Measurements from ENCODE around the gene RAB3IL1.

Gene RAB3IL1

GRCh38 chr11:61952882-61953281 lies 35.5 kb upstream of the RAB3IL1 start:
- no peak overlapping the region for H3K4me3 ChIP-seq (ENCODE audit: control insufficient read depth, low read depth, low read length)
- no peak for TF ChIP-seq CTCF (IDR thresholded peaks at IDR 0.05; ENCODE audit: control insufficient read depth, insufficient read depth, low read depth, low read length, missing control alignments)
- DNase-seq (ENCODE audit: low read depth) = no peak

DNA sequence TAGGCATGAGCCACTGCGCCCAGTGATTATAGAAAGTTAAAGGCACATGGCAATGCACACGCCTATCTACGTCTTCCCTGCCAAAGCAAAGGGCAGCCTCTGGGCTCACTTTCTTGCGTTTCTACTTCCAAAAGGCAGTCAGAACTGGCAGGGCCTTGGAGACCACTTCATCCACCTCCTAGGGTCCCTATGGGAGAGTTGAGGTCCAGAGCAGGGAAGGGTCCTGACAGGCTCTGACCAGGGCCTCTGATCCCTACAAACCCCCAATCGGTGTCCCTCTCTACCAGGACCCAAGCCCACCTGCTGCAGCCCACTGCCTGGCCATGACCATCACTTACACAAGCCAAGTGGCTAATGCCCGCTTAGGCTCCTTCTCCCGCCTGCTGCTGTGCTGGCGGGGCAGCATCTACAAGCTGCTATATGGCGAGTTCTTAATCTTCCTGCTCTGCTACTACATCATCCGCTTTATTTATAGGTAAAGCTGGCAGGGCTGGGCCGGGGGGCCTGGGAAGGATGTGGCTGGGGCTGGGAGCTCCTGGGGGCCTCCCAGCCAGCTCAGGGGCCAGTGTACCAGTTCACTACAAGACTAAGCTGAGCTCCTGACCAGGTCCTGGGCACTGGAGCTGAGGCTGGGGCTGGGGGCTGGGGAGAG lies 34.2 kb upstream of the RAB3IL1 start:
- DNase-seq (ENCODE audit: low read depth) = no peak
- H3K4me3 ChIP-seq (ENCODE audit: control insufficient read depth, low read depth, low read length) = no peak overlapping the region
- no peak for TF ChIP-seq CTCF (IDR thresholded peaks at IDR 0.05; ENCODE audit: control insufficient read depth, insufficient read depth, low read depth, low read length, missing control alignments)

DNA sequence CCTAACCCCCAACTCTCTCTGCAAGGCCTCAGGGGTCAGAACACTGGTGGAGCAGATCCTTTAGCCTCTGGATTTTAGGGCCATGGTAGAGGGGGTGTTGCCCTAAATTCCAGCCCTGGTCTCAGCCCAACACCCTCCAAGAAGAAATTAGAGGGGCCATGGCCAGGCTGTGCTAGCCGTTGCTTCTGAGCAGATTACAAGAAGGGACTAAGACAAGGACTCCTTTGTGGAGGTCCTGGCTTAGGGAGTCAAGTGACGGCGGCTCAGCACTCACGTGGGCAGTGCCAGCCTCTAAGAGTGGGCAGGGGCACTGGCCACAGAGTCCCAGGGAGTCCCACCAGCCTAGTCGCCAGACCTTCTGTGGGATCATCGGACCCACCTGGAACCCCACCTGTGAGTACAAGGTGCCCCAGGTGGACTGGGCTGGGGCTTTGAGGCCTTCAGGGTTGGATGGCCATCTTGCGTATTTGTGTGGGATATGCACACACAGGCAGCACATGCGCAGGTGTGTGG lies 32.7 kb upstream of the RAB3IL1 start, which contains the start of gene BEST1:
Gene BEST1, plus strand, starts transcription at position 317 of the 513 bp plus-strand sequence. CDS start 1,456 bp downstream, outside the sequence.
- DNase-seq (ENCODE audit: low read depth) = no peak
- TF ChIP-seq CTCF (IDR thresholded peaks at IDR 0.05; ENCODE audit: control insufficient read depth, insufficient read depth, low read depth, low read length, missing control alignments) = no peak
- H3K4me3 ChIP-seq (ENCODE audit: control insufficient read depth, low read depth, low read length) = no peak within 1 kb of the TSS; the same call in 1 of the 2 replicates

- DNase-seq (ENCODE audit: low read depth) = peak; percentile 97
- no peak for TF ChIP-seq CTCF (IDR thresholded peaks at IDR 0.05; ENCODE audit: control insufficient read depth, insufficient read depth, low read depth, low read length, missing control alignments)
- H3K4me3 ChIP-seq (ENCODE audit: control insufficient read depth, low read depth, low read length) = no peak overlapping the region; the same call in 1 of the 2 replicates
These were observed 32.0 kb upstream of the RAB3IL1 start for GRCh38 chr11:61949169-61950034.

DNA sequence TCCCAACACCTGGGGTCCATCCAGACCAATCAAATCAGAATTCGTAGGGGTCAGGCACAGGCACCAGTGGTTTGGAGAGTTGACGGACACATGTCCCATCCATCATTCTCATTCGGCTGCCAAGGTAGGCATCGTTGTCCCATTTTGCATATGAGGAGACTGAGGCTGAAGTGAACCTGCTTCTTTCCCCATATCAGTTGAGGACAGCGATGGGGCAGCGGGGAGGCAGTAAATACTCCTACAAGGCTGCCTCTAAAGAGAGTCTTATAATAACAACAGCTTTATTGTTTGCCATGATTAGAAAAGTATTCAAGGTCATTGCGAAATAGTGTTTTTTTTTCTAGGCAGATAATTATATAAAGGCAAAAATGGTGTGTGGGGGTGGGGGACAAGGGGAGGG lies 31.1 kb upstream of the RAB3IL1 start:
- H3K4me3 ChIP-seq (ENCODE audit: control insufficient read depth, low read depth, low read length) = no peak overlapping the region
- DNase-seq (ENCODE audit: low read depth) = no peak
- no peak for TF ChIP-seq CTCF (IDR thresholded peaks at IDR 0.05; ENCODE audit: control insufficient read depth, insufficient read depth, low read depth, low read length, missing control alignments)

DNA sequence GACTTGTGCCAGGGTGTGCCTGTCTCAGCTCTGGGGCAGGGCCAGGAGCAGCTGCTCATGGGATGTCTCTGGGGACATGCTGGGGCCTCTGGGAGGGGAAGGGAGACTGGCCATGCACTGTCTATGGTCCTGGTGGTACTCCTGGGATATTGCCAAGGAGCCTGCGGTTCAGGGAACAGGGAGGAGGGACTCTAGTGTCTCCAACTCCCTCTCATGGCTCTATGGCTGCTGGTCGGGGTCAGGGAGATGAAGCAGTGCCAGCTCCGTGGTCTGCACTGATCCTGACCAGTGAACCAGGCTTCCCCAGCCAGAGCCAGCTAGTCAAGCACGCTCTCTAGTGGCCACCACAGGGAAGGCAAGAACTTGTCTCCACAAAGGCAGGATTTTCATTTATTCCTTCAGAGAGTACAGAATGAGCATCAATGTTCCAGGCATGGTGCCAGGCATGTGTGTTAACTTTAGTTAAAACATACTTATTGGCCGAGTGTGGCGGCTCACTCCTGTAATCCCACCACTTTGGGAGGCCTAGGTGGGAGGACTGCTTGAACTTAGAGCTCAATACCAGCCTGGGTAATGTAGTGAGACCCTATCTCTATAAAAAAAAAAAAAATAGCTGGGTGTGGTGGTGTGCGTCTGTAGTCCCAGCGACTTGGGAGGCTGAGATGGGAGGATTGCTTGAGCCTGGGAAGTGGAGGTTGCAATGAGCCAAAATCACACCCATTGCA lies 30.3 kb upstream of the RAB3IL1 start:
- H3K4me3 ChIP-seq (ENCODE audit: control insufficient read depth, low read depth, low read length) = no peak overlapping the region
- TF ChIP-seq CTCF (IDR thresholded peaks at IDR 0.05; ENCODE audit: control insufficient read depth, insufficient read depth, low read depth, low read length, missing control alignments) = peak; percentile 99
- peak; percentile 70 for DNase-seq (ENCODE audit: low read depth)

All from AG09309 (cell line).